Breast epithelium (tissue), 4 donors: ENCODE data around the gene FBXO33. TPM values are rescaled to one million over a fixed set of nuclear protein-coding genes. Genes with fewer than 3 reads are reported as not detected.
"Not testable (repeated sequence)": the region's sequence is repeated elsewhere in the genome, so short reads cannot be mapped to it uniquely, and the experiment has no call there.

ENCODE experiments used
- DNase-seq, 2 donors: peaks; one replicate each; pipeline ENCODE4 v3.0.0-alpha.2; 2019; ENCODE audit warnings: low spot score in 2 of 2
- H3K27ac ChIP-seq, 2 donors: fragments of 200-600 bp; sonication (generic) in 1 of 2; one replicate each; pipeline ENCODE4 v1.5.1; 2016 to 2019; ENCODE audit warnings: mild to moderate bottlenecking in 1 of 2
- H3K27me3 ChIP-seq, 2 donors: fragments of 200-600 bp; sonication (generic) in 1 of 2; one replicate each; pipeline versions ENCODE4 v1.5.1 to v1.6.0; 2017 to 2019; ENCODE audit warnings: control low read depth in 1 of 2, mild to moderate bottlenecking in 1 of 2
- H3K36me3 ChIP-seq: fragments of 200-600 bp; one replicate; pipeline ENCODE4 v1.5.1; 2019
- H3K4me1 ChIP-seq, 2 donors: fragments of 200-600 bp; sonication (generic); one replicate each; pipeline ENCODE4 v1.5.1; 2016 to 2019; ENCODE audit warnings: control low read depth in 1 of 2
- H3K4me3 ChIP-seq, 3 donors: fragments of 200-600 bp; sonication (generic); 1 replicate in 2 of 3; 2 replicates in 1 of 3; pipeline ENCODE4 v1.5.1; 2016 to 2019; ENCODE audit warnings: mild to moderate bottlenecking in 3 of 3, moderate library complexity in 2 of 3
- H3K9me3 ChIP-seq, 2 donors: fragments of 200-600 bp; sonication (generic) in 1 of 2; one replicate each; pipeline ENCODE4 v1.5.1; 2016 to 2019; ENCODE audit warnings: control low read depth in 1 of 2
- POLR2A ChIP-seq: fragments of 450-650 bp; IDR thresholded peaks from one replicate; pipeline ENCODE4 v1.6.1; 2016; ENCODE audit warnings: antibody characterized with exemption, mild to moderate bottlenecking, moderate library complexity
- POLR2AphosphoS5 ChIP-seq, 3 donors: sonication (generic); formaldehyde crosslinking; IDR thresholded peaks; one replicate each; pipeline ENCODE4 v1.6.1; 2017; ENCODE audit warnings: antibody characterized with exemption in 3 of 3
- intact Hi-C: fragments of 100-400 bp; cut with DNase I; formaldehyde crosslinking; loops from one replicate; pipeline ENCODE4 v1.15.1; 2023; ENCODE audit warnings: low total_unique reads
- total RNA-seq, 3 donors: library from RNA; depleted of rRNA; stranded (reverse); fragments of >200 nt; gene quantifications; one replicate each; pipeline ENCODE4 v1.1.0, GENCODE V29; 2016
- TF ChIP-seq, protein P1 (sequence below), 3 donors: fragments of 450-650 bp; IDR thresholded peaks; one replicate each; pipeline ENCODE4 v1.5.1; 2016 to 2017; ENCODE audit warnings: antibody characterized with exemption in 3 of 3, mild to moderate bottlenecking in 3 of 3, moderate library complexity in 3 of 3

The FBXO33 gene
- total RNA-seq, 3 donors from 2014 or later = 14.1 to 21.5 (median 15.8) TPM

GRCh38 chr14:39364509-39364908, 67.7 kb downstream of the FBXO33 start:
- H3K27ac ChIP-seq = no peak overlapping the region
- intact Hi-C loops = no loop called here
- TF ChIP-seq POLR2A (no peak), POLR2AphosphoS5 (IDR thresholded peaks at IDR 0.05) (no peak)
- TF ChIP-seq, protein P1, sequence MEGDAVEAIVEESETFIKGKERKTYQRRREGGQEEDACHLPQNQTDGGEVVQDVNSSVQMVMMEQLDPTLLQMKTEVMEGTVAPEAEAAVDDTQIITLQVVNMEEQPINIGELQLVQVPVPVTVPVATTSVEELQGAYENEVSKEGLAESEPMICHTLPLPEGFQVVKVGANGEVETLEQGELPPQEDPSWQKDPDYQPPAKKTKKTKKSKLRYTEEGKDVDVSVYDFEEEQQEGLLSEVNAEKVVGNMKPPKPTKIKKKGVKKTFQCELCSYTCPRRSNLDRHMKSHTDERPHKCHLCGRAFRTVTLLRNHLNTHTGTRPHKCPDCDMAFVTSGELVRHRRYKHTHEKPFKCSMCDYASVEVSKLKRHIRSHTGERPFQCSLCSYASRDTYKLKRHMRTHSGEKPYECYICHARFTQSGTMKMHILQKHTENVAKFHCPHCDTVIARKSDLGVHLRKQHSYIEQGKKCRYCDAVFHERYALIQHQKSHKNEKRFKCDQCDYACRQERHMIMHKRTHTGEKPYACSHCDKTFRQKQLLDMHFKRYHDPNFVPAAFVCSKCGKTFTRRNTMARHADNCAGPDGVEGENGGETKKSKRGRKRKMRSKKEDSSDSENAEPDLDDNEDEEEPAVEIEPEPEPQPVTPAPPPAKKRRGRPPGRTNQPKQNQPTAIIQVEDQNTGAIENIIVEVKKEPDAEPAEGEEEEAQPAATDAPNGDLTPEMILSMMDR (IDR thresholded peaks at IDR 0.05) = no peak
- DNase-seq = no peak
- H3K9me3 ChIP-seq = peaks cover 0 to 24% of the 10 kb centered on the region in 2 donors
- H3K4me3 ChIP-seq = no peak overlapping the region
- H3K27me3 ChIP-seq = no peaks in the 10 kb centered on the region
- H3K4me1 ChIP-seq = no peaks in the 10 kb centered on the region
- H3K36me3 ChIP-seq = no peaks in the 10 kb centered on the region

- intact Hi-C loops, H3K4me3 ChIP-seq, H3K27ac ChIP-seq, DNase-seq, H3K36me3 ChIP-seq, H3K27me3 ChIP-seq, H3K4me1 ChIP-seq: not testable (repeated sequence)
- H3K9me3 ChIP-seq = peaks cover 0 to 24% of the 10 kb centered on the region in 2 donors
These were observed 70.7 kb downstream of the FBXO33 start for GRCh38 chr14:39361556-39361955.

DNA sequence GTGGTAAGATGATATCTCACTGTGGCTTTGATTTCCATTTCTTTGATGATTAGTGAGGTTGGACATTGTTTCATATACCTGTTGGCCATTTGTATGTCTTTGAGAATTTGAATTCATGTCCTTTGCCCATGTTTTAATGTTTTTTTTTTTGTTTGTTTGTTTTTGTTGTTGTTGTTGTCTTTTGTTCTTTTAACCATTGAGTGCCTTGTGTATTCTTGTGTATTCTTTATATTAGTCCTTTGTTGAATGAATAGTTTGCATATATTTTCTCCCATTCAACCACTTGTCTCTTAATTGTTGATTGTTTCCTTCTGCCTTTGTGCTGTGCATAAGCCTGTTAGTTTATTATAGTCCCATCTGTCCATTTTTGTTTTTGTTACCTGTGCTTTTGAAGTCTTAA, 71.9 kb downstream of the FBXO33 start:
- H3K4me1 ChIP-seq = no peaks in the 10 kb centered on the region
- DNase-seq = no peak
- peaks cover 0 to 22% of the 10 kb centered on the region in 2 donors for H3K9me3 ChIP-seq
- no peaks in the 10 kb centered on the region for H3K27me3 ChIP-seq
- intact Hi-C loops = no loop called here
- TF ChIP-seq, protein P1 (IDR thresholded peaks at IDR 0.05) = no peak
- TF ChIP-seq POLR2A (no peak), POLR2AphosphoS5 (IDR thresholded peaks at IDR 0.05) (no peak)
- H3K4me3 ChIP-seq = no peak overlapping the region
- no peaks in the 10 kb centered on the region for H3K36me3 ChIP-seq
- H3K27ac ChIP-seq = no peak overlapping the region

DNA sequence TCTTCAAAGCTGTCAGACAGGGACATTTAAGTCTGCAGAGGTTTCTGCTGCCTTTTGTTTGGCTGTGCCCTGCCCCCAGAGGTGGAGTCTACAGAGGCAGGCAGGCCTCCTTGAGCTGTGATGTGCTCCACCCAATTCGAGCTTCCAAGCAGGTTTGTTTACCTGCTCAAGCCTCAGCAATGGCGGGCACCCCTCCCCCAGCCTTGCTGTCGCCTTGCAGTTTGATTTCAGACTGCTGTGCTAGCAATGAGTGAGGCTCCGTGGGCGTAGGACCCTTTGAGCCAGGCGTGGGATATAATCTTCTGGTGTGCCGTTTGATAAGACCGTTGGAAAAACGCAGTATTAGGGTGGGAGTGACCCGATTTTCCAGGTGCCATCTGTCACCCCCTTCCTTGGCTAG, 73.2 kb downstream of the FBXO33 start:
- DNase-seq, H3K27ac ChIP-seq, H3K4me1 ChIP-seq, H3K36me3 ChIP-seq, H3K27me3 ChIP-seq, H3K4me3 ChIP-seq, intact Hi-C loops: not testable (repeated sequence)
- peaks cover 0 to 11% of the 10 kb centered on the region in 2 donors for H3K9me3 ChIP-seq

DNA sequence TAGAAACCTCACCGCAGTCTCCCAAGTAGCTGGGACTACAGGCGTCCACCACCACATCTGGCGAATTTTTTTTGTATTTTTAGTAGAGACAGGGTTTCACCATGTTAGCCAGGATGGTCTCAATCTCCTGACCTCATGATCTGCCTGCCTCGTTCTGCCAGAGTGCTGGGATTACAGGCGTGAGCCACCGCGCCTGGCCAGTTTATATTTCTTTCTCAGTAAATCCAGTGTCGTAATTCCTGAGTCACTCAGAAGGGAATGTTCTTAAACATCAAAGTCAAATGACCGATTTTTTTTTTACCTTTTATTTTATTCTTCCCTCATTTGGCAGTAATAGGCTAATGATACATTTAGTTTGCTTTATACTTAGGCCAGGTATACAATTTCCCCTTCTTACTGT, 80.5 kb downstream of the FBXO33 start:
- Histone ChIP-seq H3K4me1 (no peaks in the 10 kb centered on the region), H3K27ac (no peak overlapping the region), H3K9me3 (no peaks in the 10 kb centered on the region), H3K27me3 (no peaks in the 10 kb centered on the region), H3K36me3 (no peaks in the 10 kb centered on the region), H3K4me3 (no peak overlapping the region)
- no peak for DNase-seq
- TF ChIP-seq POLR2A (no peak), POLR2AphosphoS5 (IDR thresholded peaks at IDR 0.05) (no peak)
- TF ChIP-seq, protein P1 (IDR thresholded peaks at IDR 0.05) = no peak
- intact Hi-C loops = no loop called here

- no peaks in the 10 kb centered on the region for H3K36me3 ChIP-seq
- H3K27ac ChIP-seq = no peak overlapping the region
- H3K4me1 ChIP-seq = no peaks in the 10 kb centered on the region
- TF ChIP-seq, protein P1 (IDR thresholded peaks at IDR 0.05) = no peak
- TF ChIP-seq POLR2AphosphoS5 (IDR thresholded peaks at IDR 0.05) (no peak), POLR2A (no peak)
- DNase-seq = no peak
- H3K4me3 ChIP-seq = no peak overlapping the region
- H3K9me3 ChIP-seq = no peaks in the 10 kb centered on the region
- H3K27me3 ChIP-seq = no peaks in the 10 kb centered on the region
- intact Hi-C loops = no loop called here
These were observed 81.4 kb downstream of the FBXO33 start for GRCh38 chr14:39350866-39351265.

Other genes starting within 250 kb of the FBXO33 start
- 10 to 100 TPM; 19.5 to 37.0 (median 23.3) TPM for gene MIA2, start 198.5 kb downstream of the FBXO33 start, total RNA-seq